GM19395 (cell line): ENCODE results near the gene WDR18.

Source experiments
- ATAC-seq: cut with Tn5 transposase; IDR thresholded peaks from one replicate; pipeline ENCODE4 v1.9.1; 2021; ENCODE audit warnings: mild to moderate bottlenecking, moderate library complexity; ENCODE audit not compliant: unreplicated experiment

WDR18 gene

GRCh38 chr19:1040476-1041271 lies 56.5 kb downstream of the WDR18 start:
- peak; percentile 44 for ATAC-seq

- no peak for ATAC-seq
These were observed 57.2 kb downstream of the WDR18 start for GRCh38 chr19:1041272-1041834.

- ATAC-seq: no peak
These were observed 57.9 kb downstream of the WDR18 start for GRCh38 chr19:1041835-1042685.

GRCh38 chr19:1042689-1043511 lies 58.8 kb downstream of the WDR18 start:
- no peak for ATAC-seq
